ENCODE measurements around the gene PPAT.

- TF ChIP-seq POLR2AphosphoS5 (IDR thresholded peaks at IDR 0.05; ENCODE audit: low read depth, low read length) = no peak
- TF ChIP-seq TAF1 (IDR thresholded peaks at IDR 0.05; ENCODE audit: borderline replicate concordance, insufficient read depth, low read length) = no peak
- TF ChIP-seq REST (IDR thresholded peaks at IDR 0.05; ENCODE audit: insufficient read depth in 1 of 2, low read depth in 2 of 2, low read length in 2 of 2) = no peak
- TF ChIP-seq FOXP2 (optimal IDR thresholded peaks at IDR 0.05; ENCODE audit: borderline replicate concordance, extremely low read depth, extremely low read length, insufficient read depth) = no peak
Measured at GRCh38 chr4:56416349-56416748, 19.1 kb downstream of the PPAT start.
